ENCODE results near the gene ARPP21.

The ARPP21 gene

DNA sequence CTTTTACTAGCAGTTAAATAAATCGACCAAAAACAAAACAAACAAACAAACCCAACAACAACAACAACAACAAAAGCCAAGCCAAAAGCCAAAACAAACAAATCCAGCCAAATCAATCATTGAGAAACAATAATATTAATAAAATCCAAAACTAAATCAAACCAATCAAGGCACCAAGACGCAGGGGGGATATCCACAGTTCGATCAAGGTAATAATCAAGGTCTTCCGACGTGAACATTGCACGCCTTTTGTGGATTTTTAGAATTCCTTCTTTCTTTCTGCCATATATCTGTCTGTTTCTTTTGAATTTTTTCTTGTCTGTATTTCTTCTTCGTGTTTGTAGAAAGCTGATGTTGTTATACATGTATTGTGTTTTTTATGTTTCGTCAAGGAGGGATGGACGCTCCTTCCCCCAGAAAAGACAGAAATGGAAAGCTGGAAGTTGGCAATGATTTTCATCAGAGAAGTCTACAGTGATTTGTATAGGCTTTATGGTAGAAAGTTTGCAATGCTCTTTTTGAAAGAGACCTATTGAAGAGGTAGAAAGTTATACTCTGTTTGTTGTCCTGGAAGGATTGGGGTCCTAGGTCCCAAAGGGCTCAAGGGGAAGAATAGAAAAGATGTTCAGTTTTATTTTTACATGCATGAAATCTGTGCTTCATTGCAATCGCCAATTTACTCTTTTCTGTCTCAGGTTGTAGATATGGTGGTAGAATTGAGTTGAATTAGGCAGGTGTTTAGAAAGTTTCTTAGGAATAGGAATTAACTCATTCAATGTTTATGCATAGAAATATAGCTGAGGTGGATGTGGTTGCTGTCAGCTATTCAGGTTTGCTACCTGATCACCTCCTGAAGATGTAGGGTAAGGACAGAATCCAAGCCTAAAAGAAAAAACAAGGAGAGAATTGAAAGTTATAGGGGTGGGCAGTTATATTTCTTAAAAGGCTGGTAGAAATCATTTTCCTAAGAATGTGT, 1.2 kb downstream of the ARPP21 start:
- H3K27me3 ChIP-seq, result peaks cover 41% of the 10 kb centered on the region
- no peak for TF ChIP-seq CTCF (IDR thresholded peaks at IDR 0.05; ENCODE audit: low read depth, low read length)
- no peaks in the 10 kb centered on the region for H3K9me3 ChIP-seq
- DNase-seq, result no peak
- no peaks in the 10 kb centered on the region for H3K4me1 ChIP-seq
- H3K4me3 ChIP-seq (ENCODE audit: low read depth, low read length), result no peak overlapping the region
- H3K36me3 ChIP-seq, result no peaks in the 10 kb centered on the region

DNA sequence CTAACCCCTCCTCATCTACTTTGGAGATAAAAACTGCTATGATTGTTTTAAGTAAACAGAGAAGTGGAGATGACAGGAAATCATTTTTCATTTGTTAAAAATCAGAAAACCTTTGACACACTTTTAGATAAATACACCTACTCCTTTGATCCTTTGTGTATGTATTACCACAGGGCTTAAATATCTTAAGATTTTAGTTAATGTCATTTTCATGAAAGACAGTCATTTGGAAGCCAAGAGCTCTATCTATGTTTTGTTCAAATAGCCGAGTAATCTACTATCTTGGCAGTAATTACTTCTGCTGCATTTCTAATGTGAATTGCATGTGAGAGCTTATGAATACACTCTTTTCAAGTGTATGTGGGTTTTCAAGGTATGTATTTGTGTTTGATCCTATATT, 2.0 kb downstream of the ARPP21 start:
- DNase-seq, result no peak
- no peak overlapping the region for H3K4me3 ChIP-seq (ENCODE audit: low read depth, low read length)
- no peak for TF ChIP-seq CTCF (IDR thresholded peaks at IDR 0.05; ENCODE audit: low read depth, low read length)
- H3K4me1 ChIP-seq, result no peaks in the 10 kb centered on the region
- no peaks in the 10 kb centered on the region for H3K9me3 ChIP-seq
- no peaks in the 10 kb centered on the region for H3K36me3 ChIP-seq
- H3K27me3 ChIP-seq, result peaks cover 40% of the 10 kb centered on the region

DNA sequence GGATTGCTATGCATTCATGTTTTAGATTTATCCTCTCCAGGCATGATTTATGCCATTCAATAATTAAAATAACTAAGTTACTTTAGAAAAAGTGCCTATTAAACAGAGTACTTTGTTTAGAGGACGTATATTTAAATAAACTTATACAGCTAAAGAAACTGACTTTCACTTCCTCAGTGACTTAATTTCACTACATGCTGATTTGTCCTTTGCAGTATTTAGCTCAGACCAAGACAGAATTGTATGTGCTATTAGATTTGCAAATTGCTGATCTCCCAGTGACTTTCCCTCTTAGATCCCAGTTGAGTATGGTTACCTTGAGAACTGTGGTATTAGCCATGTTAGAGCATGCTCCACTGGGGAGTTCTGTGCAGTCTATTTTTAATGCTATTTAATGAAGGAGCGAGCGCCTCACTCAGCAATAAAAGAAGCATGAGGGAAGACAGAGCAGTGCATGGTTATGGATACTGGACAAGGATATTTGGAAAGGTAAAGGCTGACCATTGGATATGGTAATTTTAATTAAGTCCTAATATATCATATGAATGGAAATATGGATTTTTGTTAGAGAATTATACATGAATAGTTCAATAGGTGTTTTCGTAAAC, 2.7 kb downstream of the ARPP21 start:
- H3K4me1 ChIP-seq, result no peaks in the 10 kb centered on the region

DNA sequence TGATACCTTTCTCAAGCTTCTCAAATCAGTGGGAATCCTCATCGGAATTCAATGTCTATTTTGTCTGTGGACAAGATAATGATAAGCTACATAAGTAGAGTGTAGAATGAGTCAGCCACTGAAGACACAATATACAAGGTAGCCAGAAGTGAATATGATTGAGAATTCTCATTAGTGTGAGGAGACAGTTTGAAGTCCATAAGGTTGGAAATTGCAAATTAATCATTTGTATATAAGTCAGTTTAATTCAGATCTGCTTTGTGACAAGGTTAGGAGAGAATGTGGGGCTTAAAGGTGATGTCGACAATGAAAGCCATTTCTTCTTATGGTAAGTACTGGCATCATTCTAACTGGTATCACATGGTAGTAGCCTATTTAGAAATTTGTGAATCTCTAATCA, 4.2 kb downstream of the ARPP21 start:
- Histone ChIP-seq H3K4me3 (ENCODE audit: low read depth, low read length) (no peak overlapping the region), H3K4me1 (no peaks in the 10 kb centered on the region), H3K27me3 (peaks cover 31% of the 10 kb centered on the region), H3K9me3 (no peaks in the 10 kb centered on the region), H3K36me3 (no peaks in the 10 kb centered on the region)
- TF ChIP-seq CTCF (IDR thresholded peaks at IDR 0.05; ENCODE audit: low read depth, low read length), result no peak
- DNase-seq, result no peak

More for the DNA sequence above, 2.7 kb downstream of the ARPP21 start:
- Histone ChIP-seq H3K9me3 (no peaks in the 10 kb centered on the region), H3K27me3 (peaks cover 37% of the 10 kb centered on the region), H3K36me3 (no peaks in the 10 kb centered on the region), H3K4me3 (ENCODE audit: low read depth, low read length) (no peak overlapping the region)
- no peak for DNase-seq
- TF ChIP-seq CTCF (IDR thresholded peaks at IDR 0.05; ENCODE audit: low read depth, low read length), result no peak

GRCh38 chr3:35644451-35644850, 5.1 kb downstream of the ARPP21 start:
- no peak for DNase-seq
- H3K4me3 ChIP-seq (ENCODE audit: low read depth, low read length), result no peak overlapping the region
- no peaks in the 10 kb centered on the region for H3K4me1 ChIP-seq
- H3K36me3 ChIP-seq, result no peaks in the 10 kb centered on the region
- H3K27me3 ChIP-seq, result peaks cover 22% of the 10 kb centered on the region
- H3K9me3 ChIP-seq, result no peaks in the 10 kb centered on the region
- TF ChIP-seq CTCF (IDR thresholded peaks at IDR 0.05; ENCODE audit: low read depth, low read length), result no peak

DNA sequence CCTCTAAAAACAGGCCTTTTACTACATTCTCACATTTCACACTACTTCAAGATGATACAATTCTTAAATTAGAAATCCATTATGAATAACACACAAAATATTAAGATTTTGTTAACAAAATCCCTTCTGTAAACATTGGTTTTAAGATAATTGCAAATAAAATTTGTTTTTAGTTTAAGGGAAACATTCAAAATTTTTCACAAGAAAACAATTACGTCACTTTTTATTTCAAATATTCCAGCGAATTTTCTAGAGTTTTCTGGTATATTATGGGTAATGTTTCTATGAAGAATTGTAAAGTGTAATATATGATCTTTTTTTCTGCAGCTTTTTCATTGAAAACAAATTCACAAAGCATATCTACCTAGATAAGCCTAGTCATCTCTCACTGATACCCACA, 5.9 kb downstream of the ARPP21 start:
- H3K4me3 ChIP-seq (ENCODE audit: low read depth, low read length), result no peak overlapping the region
- no peaks in the 10 kb centered on the region for H3K36me3 ChIP-seq
- TF ChIP-seq CTCF (IDR thresholded peaks at IDR 0.05; ENCODE audit: low read depth, low read length), result no peak
- no peak for DNase-seq
- H3K9me3 ChIP-seq, result no peaks in the 10 kb centered on the region
- peaks cover 14% of the 10 kb centered on the region for H3K27me3 ChIP-seq
- H3K4me1 ChIP-seq, result no peaks in the 10 kb centered on the region
